ENCODE results near the gene ABCG2.

GRCh38 chr4:88208156-88208555 lies 49.7 kb upstream of the ABCG2 start:
- TF ChIP-seq CTCF (IDR thresholded peaks at IDR 0.05) = no peak
- TF ChIP-seq POLR2AphosphoS5 (IDR thresholded peaks at IDR 0.05) = no peak
- TF ChIP-seq EP300 (IDR thresholded peaks at IDR 0.05) = no peak
- TF ChIP-seq POLR2A (IDR thresholded peaks at IDR 0.05) = no peak

Data from suprapubic skin (tissue), 4 donors.